Measurements from ENCODE around the gene ADCY7. TPM values are rescaled to one million over a fixed set of nuclear protein-coding genes. Genes with fewer than 3 reads are reported as not detected.

ADCY7 gene
- 10 to 100 TPM in 1 of 6 experiments, 1 to 10 TPM in 5; 2.5 to 10.2 (median 6.5) TPM for total RNA-seq
- long read RNA-seq, result 0 reads

DNA sequence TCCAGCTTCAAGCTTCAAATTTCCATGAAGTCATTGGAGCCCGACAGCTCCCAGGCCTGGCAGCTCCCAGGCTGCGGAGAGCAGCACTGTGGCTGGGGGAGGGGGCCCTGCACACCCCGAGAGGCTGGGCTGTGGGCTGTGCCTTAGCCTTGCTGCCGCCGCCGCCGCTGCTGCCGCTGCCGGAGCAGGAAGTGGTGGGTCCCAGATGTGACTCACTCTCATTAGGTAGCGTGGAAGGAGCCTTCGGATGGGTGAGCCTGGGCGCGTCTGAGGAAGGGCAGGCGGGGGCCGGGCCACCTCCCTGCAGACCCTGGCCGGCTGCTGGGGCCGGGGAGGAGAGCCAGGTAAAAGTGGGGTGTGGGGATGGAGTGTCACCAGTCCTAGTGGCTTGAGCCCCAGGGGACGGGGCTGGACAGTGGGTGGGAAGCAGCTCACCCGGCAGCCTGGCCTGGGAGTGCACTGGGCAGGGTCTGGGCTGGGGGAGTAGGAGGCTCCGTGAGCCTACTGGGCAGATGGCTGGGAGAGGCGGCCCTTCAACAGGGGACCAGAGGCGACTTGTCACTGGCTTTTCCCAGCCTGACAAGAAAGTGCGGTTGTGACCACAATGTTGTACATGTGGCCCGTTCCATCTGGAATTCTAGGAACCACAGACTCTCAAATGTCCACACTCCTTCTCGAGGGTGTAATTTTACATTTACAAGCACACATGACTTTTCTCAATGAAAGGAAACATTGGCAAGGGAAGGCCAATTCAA lies at the start of gene ADCY7:
Gene ADCY7, plus strand, starts transcription at position 215 of the 755 bp plus-strand sequence. CDS start 21,629 bp downstream, outside the sequence.
- TF ChIP-seq POLR2A (IDR thresholded peaks at IDR 0.05), result no peak
- TF ChIP-seq, protein P1, sequence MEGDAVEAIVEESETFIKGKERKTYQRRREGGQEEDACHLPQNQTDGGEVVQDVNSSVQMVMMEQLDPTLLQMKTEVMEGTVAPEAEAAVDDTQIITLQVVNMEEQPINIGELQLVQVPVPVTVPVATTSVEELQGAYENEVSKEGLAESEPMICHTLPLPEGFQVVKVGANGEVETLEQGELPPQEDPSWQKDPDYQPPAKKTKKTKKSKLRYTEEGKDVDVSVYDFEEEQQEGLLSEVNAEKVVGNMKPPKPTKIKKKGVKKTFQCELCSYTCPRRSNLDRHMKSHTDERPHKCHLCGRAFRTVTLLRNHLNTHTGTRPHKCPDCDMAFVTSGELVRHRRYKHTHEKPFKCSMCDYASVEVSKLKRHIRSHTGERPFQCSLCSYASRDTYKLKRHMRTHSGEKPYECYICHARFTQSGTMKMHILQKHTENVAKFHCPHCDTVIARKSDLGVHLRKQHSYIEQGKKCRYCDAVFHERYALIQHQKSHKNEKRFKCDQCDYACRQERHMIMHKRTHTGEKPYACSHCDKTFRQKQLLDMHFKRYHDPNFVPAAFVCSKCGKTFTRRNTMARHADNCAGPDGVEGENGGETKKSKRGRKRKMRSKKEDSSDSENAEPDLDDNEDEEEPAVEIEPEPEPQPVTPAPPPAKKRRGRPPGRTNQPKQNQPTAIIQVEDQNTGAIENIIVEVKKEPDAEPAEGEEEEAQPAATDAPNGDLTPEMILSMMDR (IDR thresholded peaks at IDR 0.05), result no peak
- Histone ChIP-seq H3K9me3 (no peaks in the 10 kb centered on the region), H3K27ac (peak within 1 kb of the TSS in 2 of 3 donors; percentile 22 to 47), H3K4me3 (peak within 1 kb of the TSS; percentile 7 to 37 (median 12)), H3K36me3 (no peaks in the 10 kb centered on the region), H3K4me1 (peaks cover 0 to 6% (median 2%) of the 10 kb centered on the region in 4 donors), H3K27me3 (no peaks in the 10 kb centered on the region)
- DNase-seq (peak; percentile 52 to 72 (median 64)), ATAC-seq (peak; percentile 55 to 69 (median 58))
- intact Hi-C loops (cut with DNase I), result no loop called here
- WGBS (ENCODE audit: insufficient coverage, low coverage, low lambda C conversion rate, missing lambda C conversion rate), result 45% methylated on average over 13 of the region's 25 CpGs

DNA sequence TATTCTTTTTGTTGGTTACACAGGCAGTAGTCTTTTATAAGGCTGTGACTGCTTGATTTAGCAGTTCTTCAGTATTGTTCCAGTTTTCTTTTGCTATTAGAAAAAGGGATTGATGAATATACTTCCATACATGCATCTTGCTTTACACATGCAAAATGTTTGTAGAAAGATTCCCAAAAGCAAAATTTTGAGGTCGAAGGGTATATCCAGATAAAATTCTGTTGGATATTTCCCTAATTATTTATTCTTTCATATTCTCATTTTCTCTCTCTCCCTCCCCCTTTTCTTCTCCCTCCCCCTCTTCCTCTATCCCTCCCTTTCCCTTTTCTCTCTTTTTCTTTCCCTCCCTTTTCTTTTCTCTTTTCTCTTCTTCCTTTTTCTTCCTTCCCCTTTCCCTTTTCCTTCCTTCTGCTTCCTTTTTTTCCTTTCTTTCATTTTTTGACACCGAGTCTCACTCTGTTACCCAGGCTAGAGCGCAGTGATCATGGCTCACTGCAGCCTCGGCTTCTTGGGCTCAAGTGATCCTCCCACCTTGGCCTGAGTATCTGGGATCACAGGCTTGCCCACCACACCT lies 46.9 kb upstream of the ADCY7 start:
- Histone ChIP-seq H3K27ac (no peak overlapping the region), H3K9me3 (no peaks in the 10 kb centered on the region), H3K4me3 (no peak overlapping the region), H3K36me3 (peaks cover 0 to 89% (median 15%) of the 10 kb centered on the region in 4 donors), H3K4me1 (no peaks in the 10 kb centered on the region), H3K27me3 (no peaks in the 10 kb centered on the region)
- no peak for ATAC-seq
- no peak for DNase-seq
- intact Hi-C loops (cut with DNase I), result loop anchor here (10.0 kb wide), 3 partner anchors 135 to 585 kb away; partner anchors contain the start of gene CNEP1R1 (in 1 of the 2)
- WGBS (ENCODE audit: insufficient coverage, low coverage, low lambda C conversion rate, missing lambda C conversion rate), result 95% methylated on average over 4 of the region's 4 CpGs
- no peak for TF ChIP-seq POLR2A (IDR thresholded peaks at IDR 0.05)
- TF ChIP-seq, protein P1 (IDR thresholded peaks at IDR 0.05), result no peak

DNA sequence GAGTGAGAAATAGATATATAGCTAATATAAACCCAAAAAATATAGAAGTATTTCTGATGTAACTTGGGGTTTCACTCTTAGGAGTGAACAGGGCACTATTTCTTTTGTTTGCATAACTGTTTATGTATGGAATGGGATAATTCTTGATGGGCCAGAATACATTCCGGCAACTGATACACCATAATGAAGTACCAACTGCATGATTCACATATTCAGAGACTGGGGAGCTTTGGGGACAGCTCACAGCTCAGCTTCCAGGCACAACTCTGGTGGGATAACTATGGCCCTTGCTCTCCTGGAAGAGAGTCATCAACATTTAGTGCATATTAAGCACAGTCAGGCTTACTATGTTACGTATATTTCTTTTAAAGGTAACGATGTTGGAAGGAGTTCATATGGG lies 42.1 kb upstream of the ADCY7 start:
- H3K4me3 ChIP-seq, result no peak overlapping the region
- H3K9me3 ChIP-seq, result no peaks in the 10 kb centered on the region
- no peak for TF ChIP-seq POLR2A (IDR thresholded peaks at IDR 0.05)
- TF ChIP-seq, protein P1 (IDR thresholded peaks at IDR 0.05), result no peak
- DNase-seq, result no peak
- H3K27me3 ChIP-seq, result no peaks in the 10 kb centered on the region
- intact Hi-C loops (cut with DNase I), result no loop called here
- no peaks in the 10 kb centered on the region for H3K4me1 ChIP-seq
- 96% methylated on average over 3 of the region's 3 CpGs for WGBS (ENCODE audit: insufficient coverage, low coverage, low lambda C conversion rate, missing lambda C conversion rate)
- no peak for ATAC-seq
- no peak overlapping the region for H3K27ac ChIP-seq
- peaks cover 0 to 91% (median 14%) of the 10 kb centered on the region in 4 donors for H3K36me3 ChIP-seq

DNA sequence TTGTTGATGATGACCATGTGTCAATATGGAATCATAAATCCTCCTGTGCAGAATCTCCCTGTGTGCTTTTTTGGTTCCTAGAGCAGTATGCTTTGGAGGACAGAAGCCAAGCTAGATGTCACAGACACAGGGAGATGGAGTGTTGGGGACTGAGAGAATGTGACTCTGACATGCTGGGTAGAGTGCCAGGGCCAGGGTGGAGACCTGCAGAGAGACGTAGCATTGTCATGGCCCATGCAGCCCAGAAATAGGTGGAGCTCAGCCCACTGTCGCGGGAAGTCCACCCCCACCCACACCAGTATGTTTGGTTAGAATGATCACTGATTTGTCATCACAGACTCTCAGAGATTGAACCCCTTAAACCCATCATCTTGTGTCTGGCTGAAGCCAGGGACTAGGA lies 39.2 kb upstream of the ADCY7 start:
- H3K4me1 ChIP-seq, result no peaks in the 10 kb centered on the region
- no peak overlapping the region for H3K4me3 ChIP-seq
- H3K27ac ChIP-seq, result no peak overlapping the region
- no peaks in the 10 kb centered on the region for H3K27me3 ChIP-seq
- no peaks in the 10 kb centered on the region for H3K9me3 ChIP-seq
- 83% methylated on average over 2 of the region's 3 CpGs for WGBS (ENCODE audit: insufficient coverage, low coverage, low lambda C conversion rate, missing lambda C conversion rate)
- no peak for DNase-seq
- intact Hi-C loops (cut with DNase I), result no loop called here
- no peak for TF ChIP-seq POLR2A (IDR thresholded peaks at IDR 0.05)
- TF ChIP-seq, protein P1 (IDR thresholded peaks at IDR 0.05), result no peak
- ATAC-seq, result no peak
- peaks cover 0 to 86% (median 14%) of the 10 kb centered on the region in 4 donors for H3K36me3 ChIP-seq

Data from right lobe of liver (tissue), 6 donors.